ENCODE results near the gene RARG.

- TF ChIP-seq, protein P1, sequence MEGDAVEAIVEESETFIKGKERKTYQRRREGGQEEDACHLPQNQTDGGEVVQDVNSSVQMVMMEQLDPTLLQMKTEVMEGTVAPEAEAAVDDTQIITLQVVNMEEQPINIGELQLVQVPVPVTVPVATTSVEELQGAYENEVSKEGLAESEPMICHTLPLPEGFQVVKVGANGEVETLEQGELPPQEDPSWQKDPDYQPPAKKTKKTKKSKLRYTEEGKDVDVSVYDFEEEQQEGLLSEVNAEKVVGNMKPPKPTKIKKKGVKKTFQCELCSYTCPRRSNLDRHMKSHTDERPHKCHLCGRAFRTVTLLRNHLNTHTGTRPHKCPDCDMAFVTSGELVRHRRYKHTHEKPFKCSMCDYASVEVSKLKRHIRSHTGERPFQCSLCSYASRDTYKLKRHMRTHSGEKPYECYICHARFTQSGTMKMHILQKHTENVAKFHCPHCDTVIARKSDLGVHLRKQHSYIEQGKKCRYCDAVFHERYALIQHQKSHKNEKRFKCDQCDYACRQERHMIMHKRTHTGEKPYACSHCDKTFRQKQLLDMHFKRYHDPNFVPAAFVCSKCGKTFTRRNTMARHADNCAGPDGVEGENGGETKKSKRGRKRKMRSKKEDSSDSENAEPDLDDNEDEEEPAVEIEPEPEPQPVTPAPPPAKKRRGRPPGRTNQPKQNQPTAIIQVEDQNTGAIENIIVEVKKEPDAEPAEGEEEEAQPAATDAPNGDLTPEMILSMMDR (IDR thresholded peaks at IDR 0.05) = no peak
- TF ChIP-seq POLR2A (IDR thresholded peaks at IDR 0.05) = no peak
These were observed 61.8 kb downstream of the RARG start for GRCh38 chr12:53170215-53170614.

Measured in heart left ventricle (tissue), 13 donors.